HEK293 (cell line): ENCODE measurements around the gene ADAMTS8.

Experiments used
- GLI2 ChIP-seq: fragments of 450-650 bp; formaldehyde crosslinking; IDR thresholded peaks from 2 replicates; pipeline ENCODE4; 2017; ENCODE audit warnings: missing biosample characterization, missing genetic modification characterization, low read depth, borderline replicate concordance
- HOXA7 ChIP-seq: sonication (generic); formaldehyde crosslinking; IDR thresholded peaks from 2 replicates; pipeline ENCODE4 v1.8.1; 2022; ENCODE audit warnings: missing genetic modification reagents, borderline replicate concordance
- SALL2 ChIP-seq: fragments of 450-650 bp; formaldehyde crosslinking; IDR thresholded peaks from 2 replicates; pipeline ENCODE4 v1.5.0; 2017; ENCODE audit warnings: missing biosample characterization, mild to moderate bottlenecking, missing genetic modification characterization, borderline replicate concordance
- SETDB1 ChIP-seq: IDR thresholded peaks from one replicate; pipeline ENCODE4 v1.6.1; 2017; ENCODE audit warnings: mild to moderate bottlenecking, low read length, moderate library complexity, mixed read lengths; ENCODE audit not compliant: insufficient read length
- SP7 ChIP-seq: fragments of 450-650 bp; formaldehyde crosslinking; IDR thresholded peaks from 2 replicates; pipeline ENCODE4 v1.5.1; 2016; ENCODE audit warnings: missing biosample characterization, missing genetic modification characterization
- TRIM28 ChIP-seq: IDR thresholded peaks from 2 replicates; pipeline ENCODE4 v1.6.1; 2011; ENCODE audit warnings: low read length, control low read depth, borderline replicate concordance
- ZFP69B ChIP-seq: fragments of 450-650 bp; formaldehyde crosslinking; IDR thresholded peaks from 2 replicates; pipeline ENCODE4 v1.5.1; 2016; ENCODE audit warnings: missing biosample characterization, missing genetic modification characterization
- ZNF174 ChIP-seq: fragments of 450-650 bp; formaldehyde crosslinking; IDR thresholded peaks from 2 replicates; pipeline ENCODE4 v1.5.0; 2017; ENCODE audit warnings: missing biosample characterization, mild to moderate bottlenecking, missing genetic modification characterization
- ZNF2 ChIP-seq: fragments of 450-650 bp; formaldehyde crosslinking; IDR thresholded peaks from 2 replicates; pipeline ENCODE4 v1.5.1; 2016; ENCODE audit warnings: missing biosample characterization, missing genetic modification characterization
- ZNF223 ChIP-seq: fragments of 450-650 bp; formaldehyde crosslinking; IDR thresholded peaks from 2 replicates; pipeline ENCODE4 v1.5.1; 2016; ENCODE audit warnings: missing biosample characterization, missing genetic modification characterization
- ZNF266 ChIP-seq: fragments of 450-650 bp; formaldehyde crosslinking; IDR thresholded peaks from 2 replicates; pipeline ENCODE4 v1.5.1; 2016; ENCODE audit warnings: missing biosample characterization, missing genetic modification characterization, low read depth
- ZNF433 ChIP-seq: fragments of 450-650 bp; formaldehyde crosslinking; IDR thresholded peaks from 2 replicates; pipeline ENCODE4 v1.5.1; 2016; ENCODE audit warnings: missing biosample characterization, missing genetic modification characterization, low read depth
- ZNF501 ChIP-seq: fragments of 450-650 bp; formaldehyde crosslinking; IDR thresholded peaks from 2 replicates; pipeline ENCODE4 v1.5.1; 2016; ENCODE audit warnings: missing biosample characterization, missing genetic modification characterization
- ZNF510 ChIP-seq: fragments of 450-650 bp; formaldehyde crosslinking; IDR thresholded peaks from 2 replicates; pipeline ENCODE4 v1.5.1; 2018; ENCODE audit warnings: mild to moderate bottlenecking, missing genetic modification characterization, missing biosample characterization; ENCODE audit not compliant: insufficient replicate concordance
- ZNF521 ChIP-seq: fragments of 450-650 bp; formaldehyde crosslinking; IDR thresholded peaks from 2 replicates; pipeline ENCODE4 v1.5.1; 2017; ENCODE audit warnings: missing biosample characterization, mild to moderate bottlenecking, missing genetic modification characterization
- ZNF624 ChIP-seq: fragments of 450-650 bp; formaldehyde crosslinking; IDR thresholded peaks from 2 replicates; pipeline ENCODE4 v1.5.1; 2017; ENCODE audit warnings: missing biosample characterization, missing genetic modification characterization
- ZNF658 ChIP-seq: fragments of 450-650 bp; formaldehyde crosslinking; IDR thresholded peaks from 2 replicates; pipeline ENCODE4; 2016; ENCODE audit warnings: missing biosample characterization, missing genetic modification characterization
- ZNF785 ChIP-seq: fragments of 450-650 bp; formaldehyde crosslinking; IDR thresholded peaks from 2 replicates; pipeline ENCODE4 v1.5.1; 2016; ENCODE audit warnings: missing biosample characterization, missing genetic modification characterization
- ZSCAN30 ChIP-seq: fragments of 450-650 bp; IDR thresholded peaks from 2 replicates; pipeline ENCODE4 v1.5.1; 2018; ENCODE audit warnings: missing biosample characterization, mild to moderate bottlenecking, missing genetic modification characterization, moderate library complexity
- TF ChIP-seq, protein P1 (sequence below): fragments of 450-650 bp; formaldehyde crosslinking; IDR thresholded peaks from 2 replicates; pipeline ENCODE4 v1.5.1; 2016; ENCODE audit warnings: missing biosample characterization, missing genetic modification characterization
- TF ChIP-seq, protein P2 (sequence below): IDR thresholded peaks from 2 replicates; pipeline ENCODE4 v1.6.1; 2011; ENCODE audit warnings: mild to moderate bottlenecking, low read depth, low read length, borderline replicate concordance
- TF ChIP-seq, protein P3 (sequence below): fragments of 450-650 bp; formaldehyde crosslinking; IDR thresholded peaks from 2 replicates; pipeline ENCODE4 v1.5.1; 2017; ENCODE audit warnings: missing biosample characterization, missing genetic modification characterization
- TF ChIP-seq, protein P4 (sequence below): fragments of 450-650 bp; formaldehyde crosslinking; IDR thresholded peaks from 2 replicates; pipeline ENCODE4 v1.5.1; 2016; ENCODE audit warnings: missing biosample characterization, missing genetic modification characterization
- TF ChIP-seq, protein P5 (sequence below): fragments of 450-650 bp; formaldehyde crosslinking; IDR thresholded peaks from 2 replicates; pipeline ENCODE4 v1.5.1; 2016; ENCODE audit warnings: missing biosample characterization, missing genetic modification characterization
- TF ChIP-seq, protein P6 (sequence below): fragments of 450-650 bp; formaldehyde crosslinking; IDR thresholded peaks from 2 replicates; pipeline ENCODE4 v1.5.1; 2016; ENCODE audit warnings: missing biosample characterization, missing genetic modification characterization
- TF ChIP-seq, protein P7 (sequence below): fragments of 450-650 bp; formaldehyde crosslinking; IDR thresholded peaks from 2 replicates; pipeline ENCODE4 v1.5.0; 2017; ENCODE audit warnings: missing biosample characterization, missing genetic modification characterization, borderline replicate concordance
- TF ChIP-seq, protein P8 (sequence below): fragments of 450-650 bp; formaldehyde crosslinking; IDR thresholded peaks from 2 replicates; pipeline ENCODE4 v1.5.1; 2016; ENCODE audit warnings: missing biosample characterization, missing genetic modification characterization

The ADAMTS8 gene

DNA sequence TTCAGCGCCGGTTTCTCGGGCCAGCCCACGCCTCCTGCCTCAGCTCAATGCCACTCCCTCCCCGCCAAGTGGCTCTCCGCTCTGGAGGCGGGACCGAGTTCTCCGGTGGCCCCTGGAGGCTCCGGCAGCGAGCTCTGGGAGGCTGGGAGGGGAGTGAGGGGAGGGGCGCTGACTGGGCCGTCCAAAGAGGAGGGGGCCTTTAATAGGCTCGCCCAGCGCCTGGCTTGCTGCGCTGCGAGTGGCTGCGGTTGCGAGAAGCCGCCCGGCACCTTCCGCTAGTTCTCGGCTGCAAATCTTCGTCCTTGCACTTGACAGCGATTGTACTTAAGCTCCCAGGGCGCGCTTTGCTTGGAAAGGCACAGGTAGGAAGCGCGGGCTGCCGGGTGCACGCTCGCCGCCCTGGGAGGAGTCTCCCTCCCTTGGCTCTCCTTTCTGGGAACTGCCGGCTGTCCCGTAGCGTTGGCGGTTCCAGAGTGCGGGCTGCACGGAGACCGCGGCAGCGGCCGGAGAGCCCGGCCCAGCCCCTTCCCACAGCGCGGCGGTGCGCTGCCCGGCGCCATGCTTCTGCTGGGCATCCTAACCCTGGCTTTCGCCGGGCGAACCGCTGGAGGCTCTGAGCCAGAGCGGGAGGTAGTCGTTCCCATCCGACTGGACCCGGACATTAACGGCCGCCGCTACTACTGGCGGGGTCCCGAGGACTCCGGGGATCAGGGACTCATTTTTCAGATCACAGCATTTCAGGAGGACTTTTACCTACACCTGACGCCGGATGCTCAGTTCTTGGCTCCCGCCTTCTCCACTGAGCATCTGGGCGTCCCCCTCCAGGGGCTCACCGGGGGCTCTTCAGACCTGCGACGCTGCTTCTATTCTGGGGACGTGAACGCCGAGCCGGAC lies 20.3 kb upstream of the ADAMTS8 start, which contains the start of gene ADAMTS15 (continued):
- TF ChIP-seq ZNF501 = no peak
- 0 out of 2 replicates have a peak, but pooled peaks have one; percentile 16 for TF ChIP-seq TRIM28
- TF ChIP-seq ZSCAN30 (tag by site-specific recombination) = no peak
- TF ChIP-seq ZNF266 (tag by site-specific recombination) = no peak
- TF ChIP-seq ZNF223 (tag by site-specific recombination) = 0 out of 2 replicates have a peak, but pooled peaks have one; percentile 28
- TF ChIP-seq, protein P1, sequence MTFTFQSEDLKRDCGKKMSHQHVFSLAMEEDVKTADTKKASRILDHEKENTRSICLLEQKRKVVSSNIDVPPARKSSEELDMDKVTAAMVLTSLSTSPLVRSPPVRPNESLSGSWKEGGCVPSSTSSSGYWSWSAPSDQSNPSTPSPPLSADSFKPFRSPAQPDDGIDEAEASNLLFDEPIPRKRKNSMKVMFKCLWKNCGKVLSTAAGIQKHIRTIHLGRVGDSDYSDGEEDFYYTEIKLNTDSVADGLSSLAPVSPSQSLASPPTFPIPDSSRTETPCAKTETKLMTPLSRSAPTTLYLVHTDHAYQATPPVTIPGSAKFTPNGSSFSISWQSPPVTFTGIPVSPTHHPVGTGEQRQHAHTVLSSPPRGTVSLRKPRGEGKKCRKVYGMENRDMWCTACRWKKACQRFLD (tag by site-specific recombination) = no peak
- TF ChIP-seq ZNF433 (tag by site-specific recombination) = no peak
- no peak for TF ChIP-seq GLI2
- TF ChIP-seq, protein P2, sequence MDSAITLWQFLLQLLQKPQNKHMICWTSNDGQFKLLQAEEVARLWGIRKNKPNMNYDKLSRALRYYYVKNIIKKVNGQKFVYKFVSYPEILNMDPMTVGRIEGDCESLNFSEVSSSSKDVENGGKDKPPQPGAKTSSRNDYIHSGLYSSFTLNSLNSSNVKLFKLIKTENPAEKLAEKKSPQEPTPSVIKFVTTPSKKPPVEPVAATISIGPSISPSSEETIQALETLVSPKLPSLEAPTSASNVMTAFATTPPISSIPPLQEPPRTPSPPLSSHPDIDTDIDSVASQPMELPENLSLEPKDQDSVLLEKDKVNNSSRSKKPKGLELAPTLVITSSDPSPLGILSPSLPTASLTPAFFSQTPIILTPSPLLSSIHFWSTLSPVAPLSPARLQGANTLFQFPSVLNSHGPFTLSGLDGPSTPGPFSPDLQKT = no peak
- TF ChIP-seq, protein P3, sequence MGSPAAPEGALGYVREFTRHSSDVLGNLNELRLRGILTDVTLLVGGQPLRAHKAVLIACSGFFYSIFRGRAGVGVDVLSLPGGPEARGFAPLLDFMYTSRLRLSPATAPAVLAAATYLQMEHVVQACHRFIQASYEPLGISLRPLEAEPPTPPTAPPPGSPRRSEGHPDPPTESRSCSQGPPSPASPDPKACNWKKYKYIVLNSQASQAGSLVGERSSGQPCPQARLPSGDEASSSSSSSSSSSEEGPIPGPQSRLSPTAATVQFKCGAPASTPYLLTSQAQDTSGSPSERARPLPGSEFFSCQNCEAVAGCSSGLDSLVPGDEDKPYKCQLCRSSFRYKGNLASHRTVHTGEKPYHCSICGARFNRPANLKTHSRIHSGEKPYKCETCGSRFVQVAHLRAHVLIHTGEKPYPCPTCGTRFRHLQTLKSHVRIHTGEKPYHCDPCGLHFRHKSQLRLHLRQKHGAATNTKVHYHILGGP (tag by site-specific recombination) = no peak
- no peak for TF ChIP-seq HOXA7 (CRISPR knock-in tag)
- TF ChIP-seq SALL2 (tag by site-specific recombination) = no peak
- TF ChIP-seq ZNF2 (tag by site-specific recombination) = no peak
- TF ChIP-seq ZFP69B (tag by site-specific recombination) = no peak
- TF ChIP-seq ZNF785 = no peak
- TF ChIP-seq SETDB1 = no peak
- TF ChIP-seq ZNF521 (tag by site-specific recombination) = no peak
- TF ChIP-seq, protein P4, sequence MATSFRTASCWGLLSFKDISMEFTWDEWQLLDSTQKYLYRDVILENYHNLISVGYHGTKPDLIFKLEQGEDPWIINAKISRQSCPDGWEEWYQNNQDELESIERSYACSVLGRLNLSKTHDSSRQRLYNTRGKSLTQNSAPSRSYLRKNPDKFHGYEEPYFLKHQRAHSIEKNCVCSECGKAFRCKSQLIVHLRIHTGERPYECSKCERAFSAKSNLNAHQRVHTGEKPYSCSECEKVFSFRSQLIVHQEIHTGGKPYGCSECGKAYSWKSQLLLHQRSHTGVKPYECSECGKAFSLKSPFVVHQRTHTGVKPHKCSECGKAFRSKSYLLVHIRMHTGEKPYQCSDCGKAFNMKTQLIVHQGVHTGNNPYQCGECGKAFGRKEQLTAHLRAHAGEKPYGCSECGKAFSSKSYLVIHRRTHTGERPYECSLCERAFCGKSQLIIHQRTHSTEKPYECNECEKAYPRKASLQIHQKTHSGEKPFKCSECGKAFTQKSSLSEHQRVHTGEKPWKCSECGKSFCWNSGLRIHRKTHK (tag by site-specific recombination) = no peak
- TF ChIP-seq ZNF658 = no peak
- TF ChIP-seq, protein P5, sequence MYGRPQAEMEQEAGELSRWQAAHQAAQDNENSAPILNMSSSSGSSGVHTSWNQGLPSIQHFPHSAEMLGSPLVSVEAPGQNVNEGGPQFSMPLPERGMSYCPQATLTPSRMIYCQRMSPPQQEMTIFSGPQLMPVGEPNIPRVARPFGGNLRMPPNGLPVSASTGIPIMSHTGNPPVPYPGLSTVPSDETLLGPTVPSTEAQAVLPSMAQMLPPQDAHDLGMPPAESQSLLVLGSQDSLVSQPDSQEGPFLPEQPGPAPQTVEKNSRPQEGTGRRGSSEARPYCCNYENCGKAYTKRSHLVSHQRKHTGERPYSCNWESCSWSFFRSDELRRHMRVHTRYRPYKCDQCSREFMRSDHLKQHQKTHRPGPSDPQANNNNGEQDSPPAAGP (tag by site-specific recombination) = 0 out of 2 replicates have a peak, but pooled peaks have one; percentile 20
- TF ChIP-seq ZNF174 (tag by site-specific recombination) = no peak
- TF ChIP-seq, protein P6, sequence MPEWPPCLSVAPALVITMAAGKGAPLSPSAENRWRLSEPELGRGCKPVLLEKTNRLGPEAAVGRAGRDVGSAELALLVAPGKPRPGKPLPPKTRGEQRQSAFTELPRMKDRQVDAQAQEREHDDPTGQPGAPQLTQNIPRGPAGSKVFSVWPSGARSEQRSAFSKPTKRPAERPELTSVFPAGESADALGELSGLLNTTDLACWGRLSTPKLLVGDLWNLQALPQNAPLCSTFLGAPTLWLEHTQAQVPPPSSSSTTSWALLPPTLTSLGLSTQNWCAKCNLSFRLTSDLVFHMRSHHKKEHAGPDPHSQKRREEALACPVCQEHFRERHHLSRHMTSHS (tag by site-specific recombination) = no peak
- TF ChIP-seq, protein P7, sequence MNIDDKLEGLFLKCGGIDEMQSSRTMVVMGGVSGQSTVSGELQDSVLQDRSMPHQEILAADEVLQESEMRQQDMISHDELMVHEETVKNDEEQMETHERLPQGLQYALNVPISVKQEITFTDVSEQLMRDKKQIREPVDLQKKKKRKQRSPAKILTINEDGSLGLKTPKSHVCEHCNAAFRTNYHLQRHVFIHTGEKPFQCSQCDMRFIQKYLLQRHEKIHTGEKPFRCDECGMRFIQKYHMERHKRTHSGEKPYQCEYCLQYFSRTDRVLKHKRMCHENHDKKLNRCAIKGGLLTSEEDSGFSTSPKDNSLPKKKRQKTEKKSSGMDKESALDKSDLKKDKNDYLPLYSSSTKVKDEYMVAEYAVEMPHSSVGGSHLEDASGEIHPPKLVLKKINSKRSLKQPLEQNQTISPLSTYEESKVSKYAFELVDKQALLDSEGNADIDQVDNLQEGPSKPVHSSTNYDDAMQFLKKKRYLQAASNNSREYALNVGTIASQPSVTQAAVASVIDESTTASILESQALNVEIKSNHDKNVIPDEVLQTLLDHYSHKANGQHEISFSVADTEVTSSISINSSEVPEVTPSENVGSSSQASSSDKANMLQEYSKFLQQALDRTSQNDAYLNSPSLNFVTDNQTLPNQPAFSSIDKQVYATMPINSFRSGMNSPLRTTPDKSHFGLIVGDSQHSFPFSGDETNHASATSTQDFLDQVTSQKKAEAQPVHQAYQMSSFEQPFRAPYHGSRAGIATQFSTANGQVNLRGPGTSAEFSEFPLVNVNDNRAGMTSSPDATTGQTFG (tag by site-specific recombination) = no peak
- no peak for TF ChIP-seq ZNF510 (tag by site-specific recombination)
- TF ChIP-seq, protein P8, sequence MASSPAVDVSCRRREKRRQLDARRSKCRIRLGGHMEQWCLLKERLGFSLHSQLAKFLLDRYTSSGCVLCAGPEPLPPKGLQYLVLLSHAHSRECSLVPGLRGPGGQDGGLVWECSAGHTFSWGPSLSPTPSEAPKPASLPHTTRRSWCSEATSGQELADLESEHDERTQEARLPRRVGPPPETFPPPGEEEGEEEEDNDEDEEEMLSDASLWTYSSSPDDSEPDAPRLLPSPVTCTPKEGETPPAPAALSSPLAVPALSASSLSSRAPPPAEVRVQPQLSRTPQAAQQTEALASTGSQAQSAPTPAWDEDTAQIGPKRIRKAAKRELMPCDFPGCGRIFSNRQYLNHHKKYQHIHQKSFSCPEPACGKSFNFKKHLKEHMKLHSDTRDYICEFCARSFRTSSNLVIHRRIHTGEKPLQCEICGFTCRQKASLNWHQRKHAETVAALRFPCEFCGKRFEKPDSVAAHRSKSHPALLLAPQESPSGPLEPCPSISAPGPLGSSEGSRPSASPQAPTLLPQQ (tag by site-specific recombination) = no peak; the same call in 1 of the 2 replicates
- TF ChIP-seq SP7 (tag by site-specific recombination) = peak; percentile 58
- no peak for TF ChIP-seq ZNF624 (tag by site-specific recombination)
